HepG2 (cell line): Measurements from ENCODE around the gene TMEM86B. TPM values are rescaled to one million over a fixed set of nuclear protein-coding genes. Genes with fewer than 3 reads are reported as not detected.
A peak's percentile ranks its signal among the peaks of the same experiment; 100 is the strongest.

Experiments used
- ATAC-seq: fragments of 200-7000 bp; cut with Tn5 transposase; 3 replicates; pipeline ENCODE4 v1.9.1; 2020; ENCODE audit warnings: mild to moderate bottlenecking, moderate library complexity
- BruUV-seq: library from RNA; stranded (reverse); fragments of 400-500 nt; replicated peaks from 2 replicates; lab custom pipeline; 2021; lab: Mats Ljungman, UMichigan
- CTCF ChIA-PET: fragments of 300-600 bp; formaldehyde crosslinking; extraction: SDS; loops from one replicate; lab custom pipeline; 2021; ENCODE audit warnings: low total read pairs, inconsistent platforms, low intra/inter-chr PET ratio; lab: Yijun Ruan, JAX
- POLR2A ChIA-PET: fragments of 350-600 bp; sonication (Branson Sonifier 250); formaldehyde crosslinking; loops from one replicate; lab custom pipeline; 2020; ENCODE audit warnings: antibody characterized with exemption, inconsistent platforms; lab: Yijun Ruan, JAX
- DNase-seq: peaks from one replicate; pipeline ENCODE4 v3.0.0-alpha.2; 2015; ENCODE audit warnings: low spot score
- FAIRE-seq: peaks from 3 replicates; lab custom pipeline; 2011; peaks lifted over from hg19 to GRCh38; lab: Jason Lieb, UNC
- H2AFZ ChIP-seq: one replicate; pipeline ENCODE4 v1.6.1; 2011; ENCODE audit warnings: low read length, inconsistent platforms
- H3K27ac ChIP-seq: fragments of 300-600 bp; 3 replicates; pipeline ENCODE4 v1.8.0; 2011; ENCODE audit warnings: mixed run types, mild to moderate bottlenecking, mixed read lengths, low read length, inconsistent platforms; ENCODE audit not compliant: insufficient read depth; ENCODE audit errors: extremely low read length
- H3K27me3 ChIP-seq, 2 experiments: fragments of 200-600 bp in 1 of 2; 2 replicates in 1 of 2; 3 replicates in 1 of 2; pipeline versions ENCODE4 v1.6.0 to v1.8.0; 2011; ENCODE audit warnings: low read length in 2 of 2, mild to moderate bottlenecking in 2 of 2, moderate library complexity in 2 of 2, inconsistent platforms in 1 of 2; ENCODE audit not compliant: insufficient read depth in 2 of 2, control insufficient read depth in 1 of 2
- H3K36me3 ChIP-seq, 2 experiments: fragments of 200-600 bp in 1 of 2; replicated peaks in 1 of 2; 2 replicates in 1 of 2; 3 replicates in 1 of 2; pipeline versions ENCODE4 v1.5.1 to v1.8.0; 2011; ENCODE audit warnings: low read length in 2 of 2, inconsistent platforms in 1 of 2; ENCODE audit not compliant: insufficient read depth in 2 of 2, control insufficient read depth in 1 of 2
- H3K4me1 ChIP-seq: 2 replicates; pipeline ENCODE4 v1.5.1; 2012; ENCODE audit warnings: low read length, inconsistent platforms; ENCODE audit not compliant: insufficient read depth
- H3K4me2 ChIP-seq: 2 replicates; pipeline ENCODE4 v1.6.0; 2011; ENCODE audit warnings: low read depth, low read length, inconsistent platforms
- H3K4me3 ChIP-seq, 3 experiments: fragments of 200-600 bp in 1 of 3; sonication (generic), shearing (Covaris generic) in 1 of 3; replicated peaks in 1 of 3; 2 replicates each; pipeline ENCODE4 v1.5.1; 2011 to 2016; ENCODE audit warnings: low read length in 3 of 3, inconsistent platforms in 2 of 3, low read depth in 2 of 3, mild to moderate bottlenecking in 2 of 3, control low read depth in 1 of 3, mixed read lengths in 1 of 3; ENCODE audit not compliant: insufficient read depth in 1 of 3
- H3K79me2 ChIP-seq: one replicate; pipeline ENCODE4 v1.6.1; 2011; ENCODE audit warnings: low read length, inconsistent platforms; ENCODE audit not compliant: insufficient read depth
- H3K9ac ChIP-seq: 2 replicates; pipeline ENCODE4 v1.6.0; 2011; ENCODE audit warnings: mild to moderate bottlenecking, low read depth, low read length, inconsistent platforms; ENCODE audit not compliant: insufficient read depth
- H3K9me3 ChIP-seq: 2 replicates; pipeline ENCODE4 v1.5.1; 2012; ENCODE audit warnings: mild to moderate bottlenecking, low read length
- H4K20me1 ChIP-seq: 2 replicates; pipeline ENCODE4 v1.6.0; 2011; ENCODE audit warnings: inconsistent platforms, mild to moderate bottlenecking, low read length, moderate library complexity; ENCODE audit not compliant: insufficient read depth
- HDAC2 ChIP-seq: sonication (generic); formaldehyde crosslinking; IDR thresholded peaks from 2 replicates; pipeline ENCODE4 v1.4.0; 2020; ENCODE audit warnings: missing genetic modification reagents
- IRF2 ChIP-seq: IDR thresholded peaks from 2 replicates; pipeline ENCODE4 v1.6.1; 2018; ENCODE audit warnings: missing genetic modification reagents, missing compliant biosample characterization
- PAF1 ChIP-seq: IDR thresholded peaks from 2 replicates; pipeline ENCODE4 v1.6.1; 2016; ENCODE audit warnings: missing genetic modification reagents, missing compliant biosample characterization
- POLR2A ChIP-seq, 2 experiments: IDR thresholded peaks; 2 replicates each; pipeline ENCODE4 v1.6.1; 2011; ENCODE audit warnings: low read depth in 2 of 2, low read length in 2 of 2, mild to moderate bottlenecking in 1 of 2, moderate library complexity in 1 of 2; ENCODE audit not compliant: insufficient read depth in 1 of 2
- POLR2G ChIP-seq: fragments of 200-400 bp; formaldehyde crosslinking; IDR thresholded peaks from 2 replicates; pipeline ENCODE4 v1.6.1; 2018; ENCODE audit warnings: mild to moderate bottlenecking, low read depth, low read length, moderate library complexity
- SRSF9 ChIP-seq: fragments of 200-400 bp; formaldehyde crosslinking; IDR thresholded peaks from 2 replicates; pipeline ENCODE4 v1.6.1; 2018; ENCODE audit warnings: borderline replicate concordance, mild to moderate bottlenecking, low read depth, low read length; ENCODE audit not compliant: insufficient read depth, poor library complexity, severe bottlenecking
- SYNCRIP ChIP-seq: fragments of 200-400 bp; formaldehyde crosslinking; IDR thresholded peaks from 2 replicates; pipeline ENCODE4 v1.6.1; 2018; ENCODE audit warnings: mild to moderate bottlenecking, low read depth, low read length; ENCODE audit not compliant: insufficient read depth
- ZBTB20 ChIP-seq: sonication (generic); formaldehyde crosslinking; IDR thresholded peaks from 2 replicates; pipeline ENCODE4 v1.8.1; 2023; ENCODE audit warnings: missing genetic modification reagents, low read depth, mild to moderate bottlenecking, borderline replicate concordance
- ZNF432 ChIP-seq: sonication (generic); formaldehyde crosslinking; IDR thresholded peaks from 2 replicates; pipeline ENCODE4 v1.5.0; 2020; ENCODE audit warnings: missing genetic modification reagents, mild to moderate bottlenecking, borderline replicate concordance
- WGBS: methylation state at CpG from one replicate; pipeline ENCODE4 v1.1.6; 2017; ENCODE audit warnings: low lambda C conversion rate; 5-methylcytosine and 5-hydroxymethylcytosine counted together
- in situ Hi-C: cut with HindIII; loops from 2 replicates; pipeline ENCODE4 v1.10.0; 2017; ENCODE audit warnings: low pct_unique_long_range_greater_than_20kb; ENCODE audit not compliant: extremely low pct_ligation_motif_present
- intact Hi-C: fragments of 100-400 bp; cut with micrococcal nuclease; formaldehyde crosslinking; loops from one replicate; pipeline ENCODE4 v1.10.0; 2022; ENCODE audit not compliant: unreplicated experiment
- polyA plus RNA-seq, 8 experiments: library from polyadenylated mRNA; depleted of rRNA in 3 of 8; stranded (reverse) in 7 of 8; unstranded in 1 of 8; fragments of >200 nt; fragmentation: Illumina TruSeq in 4 of 8; extraction: Trizol in 4 of 8; gene quantifications; 2 replicates each; pipeline versions ENCODE4 v1.2.1 to v1.2.3, GENCODE V29; 2011 to 2016; ENCODE audit warnings: low read depth in 4 of 8, missing spikeins in 1 of 8, mixed read lengths in 1 of 8; ENCODE audit not compliant: insufficient read depth in 1 of 8
- total RNA-seq, 5 experiments: library from RNA; depleted of rRNA; stranded (reverse); fragments of >200 nt; fragmentation: Illumina TruSeq; extraction: Trizol; gene quantifications; 2 replicates each; pipeline ENCODE4 v1.2.3, GENCODE V29; 2016; ENCODE audit warnings: low read depth in 1 of 5
- TF ChIP-seq, protein P1 (sequence below): sonication (generic); IDR thresholded peaks from 2 replicates; pipeline ENCODE4 v1.6.1; 2016; ENCODE audit warnings: low read depth, borderline replicate concordance

Gene TMEM86B
- total and polyA plus RNA-seq, 2 of the 13 experiments (the other 11 are each of a cell fraction or from before 2014, with no cell fraction given) = 7.7 to 9.6 TPM

DNA sequence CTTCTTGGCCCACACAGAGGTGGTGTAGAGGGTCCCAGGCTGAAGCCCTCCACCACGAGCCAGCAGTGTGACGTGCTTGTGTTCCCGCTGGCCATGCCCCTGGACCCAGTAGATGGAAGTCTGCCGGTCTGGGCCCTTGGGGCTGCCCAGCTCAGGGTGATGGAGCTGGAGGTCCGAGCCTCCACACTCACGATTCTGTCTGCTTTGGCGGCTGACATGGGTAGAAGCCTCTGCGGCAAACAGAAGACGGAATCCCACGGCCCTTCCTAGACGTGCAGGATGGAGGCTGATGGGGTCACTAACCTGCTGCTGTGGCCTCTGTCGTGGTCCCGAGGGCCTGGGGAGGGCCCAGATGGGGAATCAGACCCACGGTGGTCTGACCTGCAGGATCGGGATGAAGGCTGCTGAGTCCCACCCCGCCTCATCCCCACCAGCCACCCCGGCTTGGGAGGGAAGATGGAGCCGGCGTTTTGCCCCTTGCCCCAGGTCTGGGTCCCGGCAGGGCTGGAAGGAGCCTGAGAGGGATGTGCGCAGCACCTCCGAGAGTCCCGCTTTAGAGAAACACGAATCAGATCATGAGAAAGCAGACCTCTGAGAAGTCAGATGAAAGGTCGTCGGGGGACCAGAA is 4.4 kb downstream of the TMEM86B start (continued):
- TF ChIP-seq SYNCRIP (no peak), ZNF432 (CRISPR knock-in tag) (no peak), ZBTB20 (CRISPR knock-in tag) (no peak), SRSF9 (no peak), HDAC2 (CRISPR knock-in tag) (no peak), POLR2G (0 out of 2 replicates have a peak, but pooled peaks have one; percentile 6)
- TF ChIP-seq, protein P1, sequence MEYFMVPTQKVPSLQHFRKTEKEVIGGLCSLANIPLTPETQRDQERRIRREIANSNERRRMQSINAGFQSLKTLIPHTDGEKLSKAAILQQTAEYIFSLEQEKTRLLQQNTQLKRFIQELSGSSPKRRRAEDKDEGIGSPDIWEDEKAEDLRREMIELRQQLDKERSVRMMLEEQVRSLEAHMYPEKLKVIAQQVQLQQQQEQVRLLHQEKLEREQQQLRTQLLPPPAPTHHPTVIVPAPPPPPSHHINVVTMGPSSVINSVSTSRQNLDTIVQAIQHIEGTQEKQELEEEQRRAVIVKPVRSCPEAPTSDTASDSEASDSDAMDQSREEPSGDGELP = no peak

DNA sequence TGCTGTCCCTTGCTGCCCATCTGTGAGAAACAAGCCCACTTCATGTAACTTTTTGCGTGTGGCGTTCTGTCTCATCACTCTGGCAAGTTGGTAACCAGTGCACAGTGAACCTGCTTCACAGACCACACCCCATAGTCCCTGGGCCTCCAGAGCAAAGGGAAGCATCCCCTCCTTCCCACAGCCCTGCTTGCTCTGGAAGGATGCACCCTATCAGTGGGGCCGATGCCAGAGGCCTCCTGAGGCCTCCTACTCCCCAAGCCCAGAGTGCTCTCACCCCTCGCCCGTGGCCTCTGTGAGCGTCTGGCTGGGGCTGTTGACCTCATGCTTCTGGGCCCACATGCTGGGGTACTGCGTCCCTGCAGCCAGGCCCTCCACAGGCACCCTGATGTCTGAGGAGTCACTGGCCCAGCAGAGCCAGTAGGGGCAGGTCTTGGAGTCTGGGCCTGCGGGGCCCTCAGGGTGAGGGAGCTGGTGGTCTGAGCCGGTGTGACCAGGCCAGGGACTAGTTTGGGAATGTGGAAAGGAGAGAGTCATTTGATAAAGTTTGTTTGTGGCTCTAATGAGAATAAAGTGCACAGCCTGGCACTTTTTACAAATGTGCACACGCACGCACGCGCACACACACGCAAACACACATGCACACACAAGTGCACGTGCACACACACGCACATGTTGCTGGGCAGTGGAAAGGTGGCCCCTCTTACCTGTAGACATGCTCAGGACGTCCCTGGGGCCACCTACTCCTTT is 5.1 kb downstream of the TMEM86B start:
- Histone ChIP-seq H4K20me1 (no peaks in the 10 kb centered on the region), H3K27me3 (no peaks in the 10 kb centered on the region), H3K4me1 (peaks cover 37% of the 10 kb centered on the region), H3K36me3 (peaks cover 4 to 11% of the 10 kb centered on the region in 2 experiments; a peak in 3 of 5 replicates), H3K4me3 (no peak overlapping the region), H3K27ac (no peak overlapping the region), H3K79me2 (peaks cover 4% of the 10 kb centered on the region), H3K9me3 (no peaks in the 10 kb centered on the region), H3K9ac (no peak overlapping the region), H3K4me2 (no peak overlapping the region), H2AFZ (no peak overlapping the region)
- DNase-seq (no peak), FAIRE-seq (no peak), ATAC-seq (peak; percentile 23)
- 92% methylated on average over 4 of the region's 17 CpGs for WGBS
- CTCF ChIA-PET = no interaction called here
- in situ Hi-C loops (loop anchor here (5.0 kb wide), 1 partner anchor 34 kb away; the partner anchor contains the start of gene PPP6R1), intact Hi-C loops (no loop called here)
- BruUV-seq = no TSS peak
- TF ChIP-seq PAF1 (0 out of 2 replicates have a peak, but pooled peaks have one; percentile 62), IRF2 (CRISPR knock-in tag) (no peak), POLR2A (IDR thresholded peaks at IDR 0.05; ENCODE audit: insufficient read depth in 1 of 2, low read depth in 2 of 2, low read length in 2 of 2) (no peak), POLR2G (0 out of 2 replicates have a peak, but pooled peaks have one; percentile 12)
- POLR2A ChIA-PET = interaction anchor here (1.5 kb wide), 1 partner anchor 13 kb away, joined by 5 read pairs; the partner anchor contains the start of gene PTPRH
